Peyer's patch (tissue), 4 donors: Measurements from ENCODE around the gene NDOR1.

Source experiments
- POLR2A ChIP-seq, 2 donors: fragments of 450-650 bp; IDR thresholded peaks; one replicate each; pipeline ENCODE4 v1.5.1; 2017; ENCODE audit warnings: antibody characterized with exemption in 2 of 2, mild to moderate bottlenecking in 2 of 2, moderate library complexity in 2 of 2
- TF ChIP-seq, protein P1 (sequence below), 6 experiments: fragments of 450-650 bp in 4 of 6; fragments of 200-600 bp in 2 of 6; sonication (generic) in 1 of 6; IDR thresholded peaks; one replicate each; pipeline ENCODE4 v1.5.1; 2017 to 2019; ENCODE audit warnings: antibody characterized with exemption in 6 of 6, mild to moderate bottlenecking in 3 of 6, moderate library complexity in 1 of 6

DNA sequence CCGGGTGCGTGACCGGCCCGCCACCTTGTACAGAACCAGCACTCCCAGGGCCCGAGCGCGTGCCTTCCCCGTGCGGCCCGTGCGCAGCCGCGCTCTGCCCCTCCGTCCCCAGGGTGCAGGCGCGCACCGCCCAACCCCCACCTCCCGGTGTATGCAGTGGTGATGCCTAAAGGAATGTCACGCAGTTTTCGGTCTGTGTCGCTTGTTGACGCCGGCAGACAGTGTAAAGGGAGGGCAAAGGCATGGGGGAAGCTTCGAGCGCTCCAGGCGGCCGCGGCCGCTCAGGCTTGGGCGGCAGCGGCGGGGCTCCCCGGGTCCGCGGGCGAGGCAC, 37.0 kb upstream of the NDOR1 start:
- TF ChIP-seq, protein P1, sequence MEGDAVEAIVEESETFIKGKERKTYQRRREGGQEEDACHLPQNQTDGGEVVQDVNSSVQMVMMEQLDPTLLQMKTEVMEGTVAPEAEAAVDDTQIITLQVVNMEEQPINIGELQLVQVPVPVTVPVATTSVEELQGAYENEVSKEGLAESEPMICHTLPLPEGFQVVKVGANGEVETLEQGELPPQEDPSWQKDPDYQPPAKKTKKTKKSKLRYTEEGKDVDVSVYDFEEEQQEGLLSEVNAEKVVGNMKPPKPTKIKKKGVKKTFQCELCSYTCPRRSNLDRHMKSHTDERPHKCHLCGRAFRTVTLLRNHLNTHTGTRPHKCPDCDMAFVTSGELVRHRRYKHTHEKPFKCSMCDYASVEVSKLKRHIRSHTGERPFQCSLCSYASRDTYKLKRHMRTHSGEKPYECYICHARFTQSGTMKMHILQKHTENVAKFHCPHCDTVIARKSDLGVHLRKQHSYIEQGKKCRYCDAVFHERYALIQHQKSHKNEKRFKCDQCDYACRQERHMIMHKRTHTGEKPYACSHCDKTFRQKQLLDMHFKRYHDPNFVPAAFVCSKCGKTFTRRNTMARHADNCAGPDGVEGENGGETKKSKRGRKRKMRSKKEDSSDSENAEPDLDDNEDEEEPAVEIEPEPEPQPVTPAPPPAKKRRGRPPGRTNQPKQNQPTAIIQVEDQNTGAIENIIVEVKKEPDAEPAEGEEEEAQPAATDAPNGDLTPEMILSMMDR (IDR thresholded peaks at IDR 0.05), result no peak
- no peak for TF ChIP-seq POLR2A (IDR thresholded peaks at IDR 0.05)
